Measurements from ENCODE around the gene WDR17. TPM values are rescaled to one million over a fixed set of nuclear protein-coding genes. Genes with fewer than 3 reads are reported as not detected.

The WDR17 gene
- total and polyA plus RNA-seq, 2 of the 13 experiments (the other 11 are each of a cell fraction or from before 2014, with no cell fraction given) = not detected

DNA sequence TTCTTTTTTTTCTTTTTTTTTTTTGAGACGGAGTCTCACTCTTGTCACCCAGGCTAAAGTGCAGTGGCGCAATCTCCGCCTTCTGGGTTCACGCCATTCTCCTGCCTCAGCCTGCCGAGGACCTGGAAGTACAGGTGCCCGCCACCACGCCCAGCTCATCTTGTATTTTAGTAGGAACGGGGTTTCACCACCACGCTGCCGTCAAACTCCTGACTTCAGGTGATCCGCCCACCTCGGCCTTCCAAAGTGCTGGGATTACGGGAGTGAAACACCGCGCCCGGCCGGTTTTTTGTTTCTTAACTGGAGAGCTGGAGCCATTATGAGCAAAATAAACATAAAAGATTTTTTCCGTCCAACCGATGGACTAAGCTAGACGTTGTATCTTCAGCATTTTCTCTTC is 1.9 kb upstream of the WDR17 start:
- Histone ChIP-seq H3K79me2 (ENCODE audit: insufficient read depth, low read length) (no peaks in the 10 kb centered on the region), H3K4me1 (ENCODE audit: insufficient read depth, low read length) (no peaks in the 10 kb centered on the region), H3K9me3 (ENCODE audit: low read length) (no peaks in the 10 kb centered on the region), H3K27me3 (ENCODE audit: control insufficient read depth in 1 of 2, insufficient read depth in 2 of 2, low read length in 2 of 2) (peaks cover 0 to 6% of the 10 kb centered on the region in 2 experiments; a peak in 1 of 5 replicates), H4K20me1 (ENCODE audit: insufficient read depth, low read length) (no peaks in the 10 kb centered on the region), H3K4me2 (ENCODE audit: low read depth, low read length) (no peak overlapping the region), H3K4me3 (replicated peaks in 1 of 3; ENCODE audit: insufficient read depth in 1 of 3, low read depth in 2 of 3, low read length in 3 of 3) (no peak overlapping the region), H3K9ac (ENCODE audit: insufficient read depth, low read depth, low read length) (no peak overlapping the region), H2AFZ (ENCODE audit: low read length) (no peak overlapping the region), H3K27ac (ENCODE audit: extremely low read length, insufficient read depth, low read length) (no peak overlapping the region), H3K36me3 (replicated peaks in 1 of 2; ENCODE audit: control insufficient read depth in 1 of 2, insufficient read depth in 2 of 2, low read length in 2 of 2) (no peaks in the 10 kb centered on the region)
- FAIRE-seq = no peak
- no peak for TF ChIP-seq ZNF569 (CRISPR knock-in tag; IDR thresholded peaks at IDR 0.05; ENCODE audit: borderline replicate concordance)
- no peak for TF ChIP-seq ZNF558 (CRISPR knock-in tag; IDR thresholded peaks at IDR 0.05; ENCODE audit: borderline replicate concordance)
- TF ChIP-seq, protein P1, sequence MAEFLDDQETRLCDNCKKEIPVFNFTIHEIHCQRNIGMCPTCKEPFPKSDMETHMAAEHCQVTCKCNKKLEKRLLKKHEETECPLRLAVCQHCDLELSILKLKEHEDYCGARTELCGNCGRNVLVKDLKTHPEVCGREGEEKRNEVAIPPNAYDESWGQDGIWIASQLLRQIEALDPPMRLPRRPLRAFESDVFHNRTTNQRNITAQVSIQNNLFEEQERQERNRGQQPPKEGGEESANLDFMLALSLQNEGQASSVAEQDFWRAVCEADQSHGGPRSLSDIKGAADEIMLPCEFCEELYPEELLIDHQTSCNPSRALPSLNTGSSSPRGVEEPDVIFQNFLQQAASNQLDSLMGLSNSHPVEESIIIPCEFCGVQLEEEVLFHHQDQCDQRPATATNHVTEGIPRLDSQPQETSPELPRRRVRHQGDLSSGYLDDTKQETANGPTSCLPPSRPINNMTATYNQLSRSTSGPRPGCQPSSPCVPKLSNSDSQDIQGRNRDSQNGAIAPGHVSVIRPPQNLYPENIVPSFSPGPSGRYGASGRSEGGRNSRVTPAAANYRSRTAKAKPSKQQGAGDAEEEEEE (CRISPR knock-in tag; IDR thresholded peaks at IDR 0.05; ENCODE audit: borderline replicate concordance) = no peak
- TF ChIP-seq ATF7-NPFF (CRISPR knock-in tag; IDR thresholded peaks at IDR 0.05; ENCODE audit: low read depth) = no peak
- no peak for TF ChIP-seq CENPBD1 (CRISPR knock-in tag; IDR thresholded peaks at IDR 0.05; ENCODE audit: borderline replicate concordance, low read depth)
- no peak for TF ChIP-seq TOPORS (CRISPR knock-in tag; IDR thresholded peaks at IDR 0.05)
- TF ChIP-seq, protein P2, sequence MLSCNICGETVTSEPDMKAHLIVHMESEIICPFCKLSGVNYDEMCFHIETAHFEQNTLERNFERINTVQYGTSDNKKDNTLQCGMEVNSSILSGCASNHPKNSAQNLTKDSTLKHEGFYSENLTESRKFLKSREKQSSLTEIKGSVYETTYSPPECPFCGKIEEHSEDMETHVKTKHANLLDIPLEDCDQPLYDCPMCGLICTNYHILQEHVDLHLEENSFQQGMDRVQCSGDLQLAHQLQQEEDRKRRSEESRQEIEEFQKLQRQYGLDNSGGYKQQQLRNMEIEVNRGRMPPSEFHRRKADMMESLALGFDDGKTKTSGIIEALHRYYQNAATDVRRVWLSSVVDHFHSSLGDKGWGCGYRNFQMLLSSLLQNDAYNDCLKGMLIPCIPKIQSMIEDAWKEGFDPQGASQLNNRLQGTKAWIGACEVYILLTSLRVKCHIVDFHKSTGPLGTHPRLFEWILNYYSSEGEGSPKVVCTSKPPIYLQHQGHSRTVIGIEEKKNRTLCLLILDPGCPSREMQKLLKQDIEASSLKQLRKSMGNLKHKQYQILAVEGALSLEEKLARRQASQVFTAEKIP (CRISPR knock-in tag; IDR thresholded peaks at IDR 0.05; ENCODE audit: borderline replicate concordance) = no peak
- no peak for TF ChIP-seq NFATC3 (CRISPR knock-in tag; IDR thresholded peaks at IDR 0.05)
- TF ChIP-seq DNMT3B (CRISPR knock-in tag; conservative IDR thresholded peaks at IDR 0.05) = no peak
- no peak for TF ChIP-seq ZSCAN12 (CRISPR knock-in tag; IDR thresholded peaks at IDR 0.05)
- TF ChIP-seq, protein P3, sequence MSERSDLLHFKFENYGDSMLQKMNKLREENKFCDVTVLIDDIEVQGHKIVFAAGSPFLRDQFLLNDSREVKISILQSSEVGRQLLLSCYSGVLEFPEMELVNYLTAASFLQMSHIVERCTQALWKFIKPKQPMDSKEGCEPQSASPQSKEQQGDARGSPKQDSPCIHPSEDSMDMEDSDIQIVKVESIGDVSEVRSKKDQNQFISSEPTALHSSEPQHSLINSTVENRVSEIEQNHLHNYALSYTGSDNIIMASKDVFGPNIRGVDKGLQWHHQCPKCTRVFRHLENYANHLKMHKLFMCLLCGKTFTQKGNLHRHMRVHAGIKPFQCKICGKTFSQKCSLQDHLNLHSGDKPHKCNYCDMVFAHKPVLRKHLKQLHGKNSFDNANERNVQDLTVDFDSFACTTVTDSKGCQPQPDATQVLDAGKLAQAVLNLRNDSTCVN (CRISPR knock-in tag; IDR thresholded peaks at IDR 0.05; ENCODE audit: borderline replicate concordance) = no peak
- no peak for TF ChIP-seq AGO1 (IDR thresholded peaks at IDR 0.05; ENCODE audit: low read depth, low read length, poor library complexity, severe bottlenecking)
- no peak for TF ChIP-seq ZFP36L2 (CRISPR knock-in tag; IDR thresholded peaks at IDR 0.05)
- TF ChIP-seq, protein P4, sequence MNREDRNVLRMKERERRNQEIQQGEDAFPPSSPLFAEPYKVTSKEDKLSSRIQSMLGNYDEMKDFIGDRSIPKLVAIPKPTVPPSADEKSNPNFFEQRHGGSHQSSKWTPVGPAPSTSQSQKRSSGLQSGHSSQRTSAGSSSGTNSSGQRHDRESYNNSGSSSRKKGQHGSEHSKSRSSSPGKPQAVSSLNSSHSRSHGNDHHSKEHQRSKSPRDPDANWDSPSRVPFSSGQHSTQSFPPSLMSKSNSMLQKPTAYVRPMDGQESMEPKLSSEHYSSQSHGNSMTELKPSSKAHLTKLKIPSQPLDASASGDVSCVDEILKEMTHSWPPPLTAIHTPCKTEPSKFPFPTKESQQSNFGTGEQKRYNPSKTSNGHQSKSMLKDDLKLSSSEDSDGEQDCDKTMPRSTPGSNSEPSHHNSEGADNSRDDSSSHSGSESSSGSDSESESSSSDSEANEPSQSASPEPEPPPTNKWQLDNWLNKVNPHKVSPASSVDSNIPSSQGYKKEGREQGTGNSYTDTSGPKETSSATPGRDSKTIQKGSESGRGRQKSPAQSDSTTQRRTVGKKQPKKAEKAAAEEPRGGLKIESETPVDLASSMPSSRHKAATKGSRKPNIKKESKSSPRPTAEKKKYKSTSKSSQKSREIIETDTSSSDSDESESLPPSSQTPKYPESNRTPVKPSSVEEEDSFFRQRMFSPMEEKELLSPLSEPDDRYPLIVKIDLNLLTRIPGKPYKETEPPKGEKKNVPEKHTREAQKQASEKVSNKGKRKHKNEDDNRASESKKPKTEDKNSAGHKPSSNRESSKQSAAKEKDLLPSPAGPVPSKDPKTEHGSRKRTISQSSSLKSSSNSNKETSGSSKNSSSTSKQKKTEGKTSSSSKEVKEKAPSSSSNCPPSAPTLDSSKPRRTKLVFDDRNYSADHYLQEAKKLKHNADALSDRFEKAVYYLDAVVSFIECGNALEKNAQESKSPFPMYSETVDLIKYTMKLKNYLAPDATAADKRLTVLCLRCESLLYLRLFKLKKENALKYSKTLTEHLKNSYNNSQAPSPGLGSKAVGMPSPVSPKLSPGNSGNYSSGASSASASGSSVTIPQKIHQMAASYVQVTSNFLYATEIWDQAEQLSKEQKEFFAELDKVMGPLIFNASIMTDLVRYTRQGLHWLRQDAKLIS (CRISPR knock-in tag; IDR thresholded peaks at IDR 0.05) = no peak
- no peak for TF ChIP-seq ZNF674 (CRISPR knock-in tag; IDR thresholded peaks at IDR 0.05; ENCODE audit: low read depth)
- TF ChIP-seq NAIF1 (CRISPR knock-in tag; IDR thresholded peaks at IDR 0.05; ENCODE audit: borderline replicate concordance) = no peak
- intact Hi-C loops (cut with micrococcal nuclease; ENCODE audit: unreplicated experiment) = no loop called here
- CTCF ChIA-PET (ENCODE audit: low intra/inter-chr PET ratio, low total read pairs) = no interaction called here
- no peak for ATAC-seq
- no TSS peak for BruUV-seq (replicated peaks)
- DNase-seq (ENCODE audit: low spot score) = no peak
- POLR2A ChIA-PET = no interaction called here
- in situ Hi-C loops (cut with HindIII; ENCODE audit: extremely low pct_ligation_motif_present, low pct_unique_long_range_greater_than_20kb) = no loop called here
- WGBS (ENCODE audit: low lambda C conversion rate) = 51% methylated on average over 20 of the region's 20 CpGs
